ENCODE data around the gene CHTOP.

DNA sequence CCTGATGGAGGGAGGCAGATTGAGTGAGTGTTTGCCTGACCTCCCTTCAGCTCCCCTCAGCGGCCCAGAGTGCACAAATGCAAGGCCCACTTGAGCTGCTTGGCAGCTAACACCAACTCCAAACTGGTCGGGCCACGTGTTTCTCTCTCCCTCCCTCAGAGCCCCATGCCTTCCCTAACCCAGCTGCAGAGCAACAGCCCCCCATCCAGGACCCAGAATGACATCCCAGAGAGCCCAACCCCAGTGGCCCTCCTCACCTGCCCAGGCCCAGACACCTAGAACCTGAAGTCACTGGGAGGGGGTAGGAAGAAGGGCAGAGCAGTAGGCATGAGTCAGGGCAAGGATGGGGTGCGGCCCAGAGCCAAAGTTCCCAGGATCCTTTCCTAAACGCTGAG, 17.0 kb upstream of the CHTOP start:
- no peak for TF ChIP-seq EGR1 (IDR thresholded peaks at IDR 0.05)
- no peak for TF ChIP-seq RAD21 (IDR thresholded peaks at IDR 0.05; ENCODE audit: low read depth)
- TF ChIP-seq YY1 (IDR thresholded peaks at IDR 0.05; ENCODE audit: low read depth) = no peak
- TF ChIP-seq FOXM1 (IDR thresholded peaks at IDR 0.05; ENCODE audit: borderline replicate concordance, low read depth) = no peak
- no peak for TF ChIP-seq EP300 (IDR thresholded peaks at IDR 0.05; ENCODE audit: borderline replicate concordance)
- TF ChIP-seq CREB1 (IDR thresholded peaks at IDR 0.05; ENCODE audit: low read depth) = no peak

Measured in Ishikawa (cell line).